ENCODE results near the gene KRTAP5-4.
"Not testable (repeated sequence)": the region's sequence is repeated elsewhere in the genome, so short reads cannot be mapped to it uniquely, and the experiment has no call there.

KRTAP5-4 gene

GRCh38 chr11:1622086-1622485 lies at the start of gene KRTAP5-4:
KRTAP5-4 (minus strand) TSS chr11:1622138; CDS start chr11:1622093, 45 bp downstream.
- no peak for DNase-seq

GRCh38 chr11:1671658-1672057 lies 49.7 kb upstream of the KRTAP5-4 start:
- DNase-seq, result no peak

GRCh38 chr11:1670905-1671371 lies 49.0 kb upstream of the KRTAP5-4 start:
- no peak for DNase-seq

GRCh38 chr11:1670457-1670856 lies 48.5 kb upstream of the KRTAP5-4 start:
- not testable (repeated sequence) for DNase-seq

GRCh38 chr11:1669546-1670218 lies 47.7 kb upstream of the KRTAP5-4 start:
- DNase-seq, result no peak

GRCh38 chr11:1668911-1669473 lies 47.1 kb upstream of the KRTAP5-4 start:
- no peak for DNase-seq

- DNase-seq, result no peak
Observed at GRCh38 chr11:1667906-1668305, 46.0 kb upstream of the KRTAP5-4 start.

- DNase-seq, result no peak
Observed at GRCh38 chr11:1667121-1667850, 45.3 kb upstream of the KRTAP5-4 start.

GRCh38 chr11:1665313-1665712 lies 43.4 kb upstream of the KRTAP5-4 start:
- DNase-seq, result no peak

GRCh38 chr11:1662699-1663283 lies 40.9 kb upstream of the KRTAP5-4 start:
- DNase-seq, result not testable (repeated sequence)

- DNase-seq, result not testable (repeated sequence)
Observed at GRCh38 chr11:1661454-1662269, 39.7 kb upstream of the KRTAP5-4 start.

- no peak for DNase-seq
Observed at GRCh38 chr11:1660111-1660867, 38.4 kb upstream of the KRTAP5-4 start.

- DNase-seq, result no peak
Observed at GRCh38 chr11:1659506-1659905, 37.6 kb upstream of the KRTAP5-4 start.

GRCh38 chr11:1656670-1657069 lies 34.7 kb upstream of the KRTAP5-4 start:
- DNase-seq, result no peak

- DNase-seq, result no peak
Observed at GRCh38 chr11:1656061-1656441, 34.1 kb upstream of the KRTAP5-4 start.

- no peak for DNase-seq
Observed at GRCh38 chr11:1655168-1656060, 33.5 kb upstream of the KRTAP5-4 start.

- no peak for DNase-seq
Observed at GRCh38 chr11:1654388-1655167, 32.6 kb upstream of the KRTAP5-4 start.

- DNase-seq, result no peak
Observed at GRCh38 chr11:1653541-1654387, 31.8 kb upstream of the KRTAP5-4 start.
